Skin epidermis (tissue), 12 donors: Measurements from ENCODE around the gene SETBP1.
A peak's percentile ranks its signal among the peaks of the same experiment; 100 is the strongest.

Experiments
- H3K27ac ChIP-seq, 21 experiments: fragments of 200-600 bp; sonication (generic) in 11 of 21; one replicate each; pipeline ENCODE4 v1.5.0; 2020; ENCODE audit warnings: mild to moderate bottlenecking in 3 of 21, inconsistent platforms in 2 of 21, moderate library complexity in 2 of 21
- H3K4me3 ChIP-seq, 7 experiments: fragments of 200-600 bp; sonication (generic) in 2 of 7; one replicate each; pipeline ENCODE4 v1.5.0; 2020; ENCODE audit warnings: inconsistent platforms in 2 of 7, mild to moderate bottlenecking in 2 of 7, moderate library complexity in 1 of 7

Gene SETBP1

DNA sequence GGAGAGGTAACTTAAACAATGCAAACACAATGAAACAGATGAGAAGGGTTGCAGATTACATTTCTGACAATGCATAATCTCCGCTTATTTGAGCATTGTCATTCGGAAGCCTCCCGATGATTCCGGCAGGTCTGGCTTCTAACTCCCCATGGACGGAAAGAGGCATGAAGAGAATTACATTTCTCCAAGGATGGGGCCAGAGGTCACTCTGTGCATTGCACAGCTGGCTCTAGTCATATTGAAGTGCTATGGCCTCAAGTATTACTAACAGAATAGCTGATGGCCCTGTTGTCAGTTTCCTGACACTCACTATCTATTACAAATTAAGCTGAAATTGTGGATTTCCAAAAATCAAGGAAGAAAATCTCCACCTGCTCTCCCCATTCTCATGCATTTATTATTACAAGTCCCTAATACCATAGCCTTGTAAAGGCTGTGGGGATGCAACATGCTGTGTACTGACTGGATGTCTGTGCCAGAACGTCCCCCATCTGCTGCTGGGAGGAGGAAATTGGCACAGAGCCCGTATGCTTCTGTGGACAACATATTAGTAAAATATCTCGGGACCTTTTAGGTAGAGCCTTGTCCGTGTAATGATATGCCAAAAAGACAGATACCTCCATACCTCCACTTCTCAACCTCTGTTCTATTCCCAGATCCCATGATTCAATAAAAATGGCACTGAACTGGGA is 168.1 kb downstream of the SETBP1 start:
- H3K27ac ChIP-seq: no peak overlapping the region
- H3K4me3 ChIP-seq: no peak overlapping the region

- H3K27ac ChIP-seq: no peak overlapping the region
- no peak overlapping the region for H3K4me3 ChIP-seq
Measured at GRCh38 chr18:44849361-44849760, 168.7 kb downstream of the SETBP1 start.

DNA sequence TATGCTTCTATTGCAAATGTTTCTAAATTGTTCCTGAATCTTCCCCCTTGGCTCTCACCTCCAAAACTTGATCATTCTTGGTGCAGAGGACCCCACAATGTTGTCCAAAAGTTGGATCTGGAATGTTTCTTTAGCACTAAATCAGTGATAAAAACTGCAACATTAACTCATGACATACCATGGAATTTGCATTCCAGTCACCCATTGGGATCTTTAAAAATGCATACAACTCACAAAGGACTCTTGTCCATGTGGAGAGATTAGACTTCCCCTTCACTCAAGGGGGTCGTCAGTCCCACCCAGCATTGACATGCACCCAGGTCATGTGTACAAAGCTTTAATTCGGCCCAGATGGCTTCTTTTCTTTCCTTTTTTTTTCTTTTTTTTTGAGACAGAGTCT is 169.3 kb downstream of the SETBP1 start:
- Histone ChIP-seq H3K4me3 (no peak overlapping the region), H3K27ac (no peak overlapping the region)

DNA sequence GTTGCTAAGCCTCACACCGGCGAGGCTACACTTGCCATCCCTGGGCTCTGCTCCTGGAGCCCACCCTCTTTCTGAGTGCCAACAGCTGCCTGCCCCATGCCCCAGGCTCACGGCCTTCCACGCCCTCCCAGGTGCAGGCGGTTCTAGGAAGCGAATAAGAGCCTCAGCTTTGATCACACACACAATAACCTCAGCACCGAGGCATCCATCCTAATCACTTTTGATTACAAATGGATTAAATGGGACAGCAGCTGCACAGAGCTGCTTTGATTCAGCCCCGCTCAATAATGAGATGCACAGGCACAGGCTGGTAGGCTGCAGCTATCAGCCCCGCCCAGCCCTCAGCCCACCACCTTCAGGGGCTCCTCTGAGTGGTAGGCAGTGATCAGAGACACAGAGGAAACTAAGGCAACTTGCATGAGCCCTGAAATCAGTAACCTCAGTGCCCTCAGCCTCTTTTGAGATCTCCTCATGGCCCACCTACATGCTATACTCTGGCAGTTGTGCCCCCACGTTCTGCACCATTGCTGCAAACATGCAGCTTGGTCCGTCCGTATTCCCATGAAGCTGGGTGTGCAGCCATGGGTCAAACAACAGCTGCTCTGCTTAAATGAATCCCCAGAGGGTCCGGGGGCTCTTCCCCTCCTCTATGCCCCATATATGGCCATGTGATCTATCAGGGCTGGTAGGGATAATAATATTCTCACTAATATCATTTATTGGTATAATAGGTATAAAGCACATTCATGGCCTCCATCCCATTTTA is 171.4 kb downstream of the SETBP1 start:
- H3K4me3 ChIP-seq: no peak overlapping the region
- H3K27ac ChIP-seq: peak overlapping the region in 1 of 21 experiments; percentile 38

- Histone ChIP-seq H3K4me3 (no peak overlapping the region), H3K27ac (no peak overlapping the region)
Measured at GRCh38 chr18:44852818-44853217, 172.1 kb downstream of the SETBP1 start.

- no peak overlapping the region for H3K27ac ChIP-seq
- no peak overlapping the region for H3K4me3 ChIP-seq
Measured at GRCh38 chr18:44853430-44853829, 172.7 kb downstream of the SETBP1 start.

DNA sequence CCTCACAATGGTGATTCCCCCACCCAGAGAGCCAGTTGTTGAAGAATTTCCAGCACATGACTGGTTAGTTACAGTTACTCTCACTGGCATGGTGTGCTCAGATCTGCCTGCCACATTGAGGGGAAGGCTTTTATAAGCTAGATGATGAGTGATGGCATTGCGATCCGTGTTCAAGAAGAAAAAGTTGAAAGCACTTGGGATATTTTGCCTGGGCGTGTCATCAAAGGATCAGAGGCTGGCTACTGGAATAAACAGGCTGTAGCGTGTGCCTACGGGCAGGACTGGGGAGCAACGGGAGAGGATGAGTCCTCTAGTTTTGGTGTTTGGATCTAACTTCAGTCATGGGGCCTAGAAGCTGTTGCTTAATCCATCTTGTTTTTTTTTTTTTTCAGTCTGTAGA is 175.0 kb downstream of the SETBP1 start:
- Histone ChIP-seq H3K27ac (peak overlapping the region in 1 of 21 experiments; percentile 5), H3K4me3 (no peak overlapping the region)

- peak overlapping the region in 1 of 21 experiments; percentile 53 for H3K27ac ChIP-seq
- no peak overlapping the region for H3K4me3 ChIP-seq
Measured at GRCh38 chr18:44856157-44856556, 175.5 kb downstream of the SETBP1 start.

GRCh38 chr18:44857081-44857480 is 176.4 kb downstream of the SETBP1 start:
- no peak overlapping the region for H3K4me3 ChIP-seq
- H3K27ac ChIP-seq: no peak overlapping the region

DNA sequence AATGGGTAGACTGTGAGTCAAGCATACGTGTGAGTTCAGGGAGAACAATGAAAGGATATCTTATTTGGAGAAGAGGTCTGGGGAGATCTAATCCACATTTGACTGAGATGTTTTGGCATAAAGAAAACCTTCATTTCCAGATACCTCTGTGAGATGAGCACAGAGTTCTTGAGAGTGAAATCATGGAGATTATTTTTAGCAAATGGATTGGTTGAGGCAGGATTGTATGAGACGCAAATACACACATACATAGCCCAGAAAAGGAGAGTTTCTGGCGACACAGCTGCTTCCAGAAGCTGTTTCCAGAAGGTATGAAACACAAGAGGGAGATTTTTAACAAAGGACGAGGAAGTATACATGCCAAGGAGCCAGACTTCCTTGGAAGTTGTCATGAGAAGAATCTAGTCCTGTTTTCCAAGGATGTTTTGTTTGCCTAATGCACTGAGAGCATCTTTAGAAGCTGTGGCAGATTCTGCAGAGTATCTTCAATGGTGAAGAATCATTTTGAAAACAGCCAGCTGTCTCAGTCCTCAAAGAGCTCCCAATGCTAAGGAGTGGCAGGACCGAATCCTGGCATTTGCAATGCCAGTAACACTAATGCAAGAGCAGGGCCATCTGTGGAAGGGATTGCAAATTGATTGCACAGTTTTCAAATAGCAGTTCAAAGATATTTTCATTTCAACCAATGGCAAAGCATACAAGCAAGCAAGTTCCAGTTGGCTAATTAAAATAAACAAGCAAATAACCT is 177.2 kb downstream of the SETBP1 start:
- Histone ChIP-seq H3K27ac (no peak overlapping the region), H3K4me3 (no peak overlapping the region)

DNA sequence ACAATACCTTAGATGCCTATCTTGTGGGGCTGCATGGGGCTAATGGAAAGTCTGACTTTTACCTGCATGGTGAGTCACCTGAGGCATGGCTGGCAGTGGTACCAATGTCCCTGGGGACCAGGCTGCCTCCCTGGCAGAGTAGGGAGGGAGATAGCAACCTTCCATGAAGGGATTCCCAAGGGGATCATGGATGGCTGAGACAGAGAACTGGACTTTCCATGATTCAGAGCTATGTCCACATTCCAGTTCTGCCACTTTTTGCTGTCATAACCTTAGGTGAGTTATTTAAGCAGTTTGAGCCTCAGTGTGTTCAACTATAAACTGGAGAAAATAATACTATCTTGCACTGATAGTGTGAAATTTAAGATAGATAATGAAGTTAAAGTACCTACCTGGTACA is 178.6 kb downstream of the SETBP1 start:
- Histone ChIP-seq H3K4me3 (no peak overlapping the region), H3K27ac (no peak overlapping the region)

DNA sequence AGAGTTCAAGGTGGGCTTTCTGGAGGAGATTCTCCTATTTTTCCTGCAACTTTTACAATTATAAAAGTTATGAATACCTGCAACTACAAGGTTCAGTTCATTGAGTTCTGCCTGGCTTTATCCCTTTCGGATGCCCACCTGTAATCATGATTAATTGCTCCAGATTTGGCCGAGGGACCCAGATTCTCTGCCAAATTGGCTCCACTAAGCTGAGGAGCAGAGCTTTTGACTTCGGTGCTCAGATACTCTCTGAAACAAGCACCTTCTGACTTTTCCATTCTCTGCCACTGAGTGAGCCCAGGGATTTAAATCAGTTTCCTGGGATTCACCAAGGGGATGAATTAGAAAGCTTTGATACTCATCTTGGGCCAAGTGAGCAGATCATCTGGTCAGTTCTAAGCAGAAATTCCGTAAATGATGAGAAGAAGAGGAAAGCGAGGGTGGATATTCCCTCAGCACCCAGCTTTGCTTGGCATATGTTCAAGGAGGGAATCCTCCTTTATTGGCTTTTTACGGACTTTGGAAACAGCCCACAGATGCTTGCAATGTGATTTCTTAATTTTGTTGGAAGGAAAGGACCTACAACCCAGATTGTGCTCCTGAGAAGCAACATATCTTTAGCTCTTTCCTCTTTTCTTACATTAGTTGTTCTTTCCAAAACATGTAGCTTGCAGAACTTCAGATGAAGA is 179.2 kb downstream of the SETBP1 start:
- H3K4me3 ChIP-seq: no peak overlapping the region
- H3K27ac ChIP-seq: peak overlapping the region in 1 of 21 experiments; percentile 26

DNA sequence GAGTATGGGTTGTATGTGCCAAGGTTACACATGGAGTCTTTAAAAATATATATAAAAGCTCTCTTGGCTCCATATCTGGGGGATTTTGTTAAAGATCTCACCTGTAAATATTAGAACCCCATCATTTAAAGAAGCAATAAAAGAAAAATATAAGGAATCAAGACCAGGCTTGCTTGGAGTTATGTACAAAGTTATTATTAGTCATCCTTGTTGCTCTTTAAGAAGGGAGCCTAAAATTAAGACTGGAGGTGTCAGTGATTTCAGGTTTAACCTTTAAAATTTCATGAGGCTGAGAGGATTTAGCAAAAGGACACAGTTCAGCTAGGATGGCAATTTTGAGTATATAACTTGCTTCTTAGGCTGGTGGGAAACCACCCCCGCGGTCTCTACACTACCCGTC is 181.4 kb downstream of the SETBP1 start:
- Histone ChIP-seq H3K27ac (no peak overlapping the region), H3K4me3 (no peak overlapping the region)

DNA sequence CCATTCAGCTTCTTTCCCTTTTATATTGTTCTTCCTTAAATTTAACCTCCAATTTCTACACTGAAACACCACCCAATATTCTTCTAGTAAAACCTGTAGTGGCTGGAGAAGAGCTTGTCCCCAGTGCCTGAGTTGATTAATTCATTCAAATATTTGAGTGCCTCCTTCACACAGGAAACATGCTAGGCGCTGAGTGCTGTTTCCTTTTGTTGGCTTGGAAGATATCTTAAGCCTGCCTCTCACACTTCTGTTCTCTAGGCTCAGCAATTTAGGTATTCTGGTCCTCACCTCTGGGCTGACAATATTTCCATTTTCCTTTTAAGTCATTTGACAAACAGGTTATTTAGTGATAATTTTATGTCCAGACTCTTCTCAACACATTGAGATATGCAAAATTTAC is 185.4 kb downstream of the SETBP1 start:
- Histone ChIP-seq H3K4me3 (no peak overlapping the region), H3K27ac (no peak overlapping the region)

DNA sequence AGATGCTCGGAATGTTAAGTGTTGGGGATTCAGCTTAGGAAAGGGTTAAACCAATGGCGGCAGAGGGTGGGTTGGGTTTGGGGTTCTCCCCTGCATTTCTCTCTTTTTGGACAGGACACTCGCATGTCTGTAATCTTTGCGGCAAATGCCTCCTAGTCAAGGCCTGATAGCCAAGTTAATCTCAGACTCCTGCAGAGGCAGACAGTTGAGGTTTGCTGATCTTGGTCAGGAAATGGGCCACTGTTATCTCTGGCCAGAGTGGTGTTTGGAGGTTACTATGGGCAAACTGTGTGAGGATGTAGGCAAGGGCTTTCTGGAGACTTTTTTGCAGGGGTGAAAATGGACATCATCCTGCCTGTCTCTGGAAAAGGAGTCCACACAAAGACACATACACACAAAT is 188.8 kb downstream of the SETBP1 start:
- Histone ChIP-seq H3K4me3 (no peak overlapping the region), H3K27ac (no peak overlapping the region)

DNA sequence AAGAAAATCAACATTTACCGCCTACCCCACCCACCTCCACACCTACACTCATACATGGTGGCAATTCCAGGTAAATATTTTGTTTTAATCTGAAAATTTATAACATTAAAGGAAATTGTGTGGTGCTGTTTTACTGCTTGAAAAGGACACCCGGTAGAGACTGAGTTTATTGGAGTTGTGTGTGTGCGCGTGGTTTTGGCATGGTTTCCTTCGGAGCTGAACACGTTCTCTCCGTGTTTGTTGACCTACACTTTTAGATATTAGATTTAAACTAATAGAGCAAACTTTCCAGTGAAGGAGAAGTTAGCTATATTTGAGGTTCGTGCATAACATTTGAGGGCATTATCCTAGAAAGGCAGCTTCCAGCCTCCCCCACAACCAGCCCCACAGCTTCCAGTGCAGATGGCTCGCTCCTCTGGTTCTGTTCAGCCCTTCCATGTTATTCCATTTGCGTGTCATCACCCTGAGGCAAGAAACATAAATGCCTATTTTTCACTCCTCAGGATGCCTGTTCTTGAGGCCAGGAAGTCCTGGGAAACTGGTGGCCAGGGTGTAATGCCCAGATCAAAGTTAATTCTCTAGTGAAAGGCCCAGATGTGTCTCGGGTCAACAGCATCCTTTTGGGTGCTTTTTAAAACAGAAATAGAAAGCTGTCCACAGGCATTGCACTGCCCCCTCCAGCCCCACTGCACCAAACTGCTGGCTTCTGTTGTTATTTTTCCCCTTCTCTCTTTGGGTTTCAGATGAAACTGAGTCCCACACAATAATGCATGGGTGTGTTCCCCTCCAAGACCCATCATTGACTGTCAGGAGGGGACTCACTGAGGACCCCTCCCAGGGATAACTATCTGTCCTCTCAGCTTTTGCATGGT is 190.2 kb downstream of the SETBP1 start:
- H3K4me3 ChIP-seq: no peak overlapping the region
- no peak overlapping the region for H3K27ac ChIP-seq

DNA sequence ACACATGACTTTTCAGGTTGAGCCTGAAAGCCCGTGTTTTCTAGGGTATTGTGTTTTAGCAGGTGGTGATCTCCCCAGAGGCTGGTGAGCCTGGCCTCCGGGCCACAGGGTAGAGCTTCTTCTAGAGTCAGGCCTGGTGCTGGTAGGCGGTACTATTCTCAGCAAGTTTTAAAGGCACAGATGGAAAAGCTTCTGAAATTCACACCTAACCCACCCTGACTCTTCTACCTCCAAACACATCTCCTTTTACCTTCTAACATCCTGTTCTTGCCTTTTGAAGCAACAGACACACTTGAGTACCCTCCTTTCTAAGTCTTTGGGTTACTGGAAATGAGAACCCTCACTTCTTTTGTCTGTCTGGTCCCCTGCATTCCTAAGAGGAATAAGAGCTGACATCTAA is 191.1 kb downstream of the SETBP1 start:
- H3K27ac ChIP-seq: no peak overlapping the region
- no peak overlapping the region for H3K4me3 ChIP-seq

GRCh38 chr18:44876024-44876423 is 195.3 kb downstream of the SETBP1 start:
- Histone ChIP-seq H3K4me3 (no peak overlapping the region), H3K27ac (no peak overlapping the region)

DNA sequence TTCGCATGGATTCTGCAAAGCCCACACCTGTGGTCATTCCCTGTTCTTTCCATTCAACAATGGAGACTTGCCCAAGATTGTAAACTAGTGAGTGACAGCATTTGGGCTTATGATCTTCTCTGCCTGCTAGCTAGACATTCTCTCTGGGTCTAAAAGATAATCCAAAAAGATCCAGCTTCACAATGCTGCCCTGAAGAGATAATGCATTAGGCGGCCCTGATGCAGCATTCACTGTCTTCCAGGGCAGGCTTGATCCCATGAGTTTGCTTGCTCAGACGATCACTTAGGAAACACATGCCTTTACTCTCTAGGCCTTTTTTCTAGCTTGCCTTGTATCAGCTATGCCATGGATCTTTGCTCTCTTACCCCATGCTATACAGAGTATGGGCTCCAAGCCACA is 196.1 kb downstream of the SETBP1 start:
- no peak overlapping the region for H3K4me3 ChIP-seq
- no peak overlapping the region for H3K27ac ChIP-seq
